Spleen (tissue), 11 donors: ENCODE results near the gene GPRIN3. TPM values are rescaled to one million over a fixed set of nuclear protein-coding genes. Genes with fewer than 3 reads are reported as not detected.

ENCODE experiments used
- DNase-seq: peaks from one replicate; pipeline ENCODE4 v3.0.0-alpha.2; 2020
- H3K27ac ChIP-seq, 8 donors: fragments of 200-600 bp; sonication (generic) in 7 of 8; 1 replicate in 4 of 8; 2 replicates in 4 of 8; pipeline versions ENCODE4 v1.5.0 to v1.8.0; 2016 to 2021; ENCODE audit warnings: inconsistent platforms in 4 of 8, mild to moderate bottlenecking in 4 of 8, moderate library complexity in 1 of 8
- H3K27me3 ChIP-seq, 7 donors: fragments of 200-600 bp; sonication (generic) in 6 of 7; replicated peaks in 1 of 7; 1 replicate in 4 of 7; 2 replicates in 3 of 7; pipeline versions ENCODE4 v1.5.0 to v1.8.0; 2016 to 2021; ENCODE audit warnings: inconsistent platforms in 3 of 7, mild to moderate bottlenecking in 1 of 7
- H3K36me3 ChIP-seq, 6 donors: fragments of 200-600 bp; sonication (generic) in 5 of 6; 1 replicate in 4 of 6; 2 replicates in 2 of 6; pipeline versions ENCODE4 v1.5.0 to v1.8.0; 2016 to 2021; ENCODE audit warnings: inconsistent platforms in 2 of 6
- H3K4me1 ChIP-seq, 6 donors: fragments of 200-600 bp; sonication (generic) in 5 of 6; 1 replicate in 3 of 6; 2 replicates in 3 of 6; pipeline versions ENCODE4 v1.5.0 to v1.8.0; 2016 to 2021; ENCODE audit warnings: inconsistent platforms in 3 of 6
- H3K4me3 ChIP-seq, 8 donors: fragments of 200-600 bp; sonication (generic) in 7 of 8; 1 replicate in 4 of 8; 2 replicates in 4 of 8; pipeline versions ENCODE4 v1.5.0 to v1.8.0; 2016 to 2021; ENCODE audit warnings: inconsistent platforms in 4 of 8, mild to moderate bottlenecking in 4 of 8, moderate library complexity in 2 of 8
- H3K9me3 ChIP-seq, 8 donors: fragments of 200-600 bp; sonication (generic) in 7 of 8; 1 replicate in 4 of 8; 2 replicates in 4 of 8; pipeline versions ENCODE4 v1.5.0 to v1.8.0; 2016 to 2021; ENCODE audit warnings: inconsistent platforms in 4 of 8
- POLR2A ChIP-seq, 3 donors: fragments of 450-650 bp; IDR thresholded peaks; one replicate each; pipeline ENCODE4 v1.5.1; 2017; ENCODE audit warnings: antibody characterized with exemption in 3 of 3, mild to moderate bottlenecking in 1 of 3
- POLR2AphosphoS5 ChIP-seq, 3 donors: sonication (generic); formaldehyde crosslinking; IDR thresholded peaks; one replicate each; pipeline ENCODE4 v1.5.1; 2017; ENCODE audit warnings: antibody characterized with exemption in 3 of 3
- WGBS, 5 donors: extraction: QIAGEN DNeasy Blood & Tissue Kit in 3 of 5; methylation state at CpG; one replicate each; pipeline versions ENCODE4 v1.1.5 to v1.1.7; 2013 to 2018; 5-methylcytosine and 5-hydroxymethylcytosine counted together
- intact Hi-C: fragments of 100-400 bp; cut with DNase I; formaldehyde crosslinking; loops from one replicate; pipeline ENCODE4 v1.15.0; 2023; ENCODE audit warnings: low total_unique reads
- polyA plus RNA-seq, 3 donors: library from polyadenylated mRNA; stranded (reverse); fragments of 200-250 nt; gene quantifications; one replicate each; pipeline ENCODE4 v1.2.1, GENCODE V29; 2013
- total RNA-seq, 7 donors: library from RNA; depleted of rRNA in 3 of 7; stranded (reverse); fragments of >200 nt in 3 of 7; fragmentation: NEBNext Ultra II Directional in 4 of 7; extraction: Animal tissue kit (Norgen Biotek cat#: 25700) in 4 of 7; gene quantifications; one replicate each; pipeline versions ENCODE4 v1.1.0 to v1.2.1, GENCODE V29; 2016 to 2021
- TF ChIP-seq, protein P1 (sequence below), 11 experiments: fragments of 200-600 bp in 7 of 11; fragments of 450-650 bp in 4 of 11; sonication (generic) in 4 of 11; IDR thresholded peaks in 8 of 11; conservative IDR thresholded peaks in 3 of 11; 1 replicate in 7 of 11; 2 replicates in 4 of 11; pipeline versions ENCODE4 v1.4.0 to v1.8.0; 2016 to 2021; ENCODE audit warnings: antibody characterized with exemption in 11 of 11, inconsistent platforms in 4 of 11, mild to moderate bottlenecking in 1 of 11
- donor health status: healthy with polysubstance abuse.
- donor health status: DM: no; HTN: no; CAD: no; lungs with moderate emphysema.
- donor health status: DM: no; HTN: no; CAD: no.
- donor health status: Bipolar disorder and iron deficiency.
- donor health status: healthy.
- donor health status: DM: no; HTN: no; CAD: no.
- donor health status: DM: yes; HTN: yes; CAD: no.

GPRIN3 gene
- total and polyA plus RNA-seq, 10 donors, result 1.6 to 40.2 (median 24.8) TPM

DNA sequence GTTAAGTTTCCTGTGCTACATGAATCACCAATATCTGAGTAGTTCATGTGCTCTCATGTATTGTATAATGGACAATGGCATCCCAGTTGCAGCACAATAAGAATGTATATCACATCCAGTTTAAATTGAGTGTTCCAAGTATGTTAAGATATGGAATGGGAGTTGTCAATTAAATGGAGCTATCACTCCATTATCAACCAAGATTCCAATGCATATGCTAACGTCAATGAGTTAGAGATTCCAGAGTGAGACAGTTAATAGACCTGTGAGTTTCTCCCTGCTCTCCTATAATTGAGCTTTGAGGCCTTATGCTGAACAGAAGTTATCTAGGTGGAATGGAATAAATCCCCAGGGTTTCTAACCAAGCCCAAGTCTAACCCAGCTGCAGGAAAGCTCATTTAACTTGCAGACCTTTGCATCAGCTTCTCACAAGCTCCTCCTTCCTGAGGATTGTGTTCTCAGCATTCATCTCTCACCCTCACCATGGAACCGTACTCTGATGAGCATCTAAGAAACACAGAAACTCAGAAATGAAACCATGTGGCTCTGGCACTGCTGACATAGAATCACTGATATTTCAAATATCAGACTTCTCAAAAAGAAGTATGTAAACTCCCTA is 111.4 kb downstream of the GPRIN3 start:
- no peak overlapping the region for H3K4me3 ChIP-seq
- H3K4me1 ChIP-seq, result no peaks in the 10 kb centered on the region
- no peak overlapping the region for H3K27ac ChIP-seq
- intact Hi-C loops, result no loop called here
- H3K9me3 ChIP-seq, result no peaks in the 10 kb centered on the region
- WGBS, 5 donors, result 74 to 85% (median 82%) methylated on average over 2 of the region's 2 CpGs
- no peaks in the 10 kb centered on the region for H3K36me3 ChIP-seq
- no peak for DNase-seq
- H3K27me3 ChIP-seq, result no peaks in the 10 kb centered on the region
- TF ChIP-seq POLR2A (IDR thresholded peaks at IDR 0.05), result no peak
- TF ChIP-seq POLR2AphosphoS5 (IDR thresholded peaks at IDR 0.05), result no peak
- TF ChIP-seq, protein P1, sequence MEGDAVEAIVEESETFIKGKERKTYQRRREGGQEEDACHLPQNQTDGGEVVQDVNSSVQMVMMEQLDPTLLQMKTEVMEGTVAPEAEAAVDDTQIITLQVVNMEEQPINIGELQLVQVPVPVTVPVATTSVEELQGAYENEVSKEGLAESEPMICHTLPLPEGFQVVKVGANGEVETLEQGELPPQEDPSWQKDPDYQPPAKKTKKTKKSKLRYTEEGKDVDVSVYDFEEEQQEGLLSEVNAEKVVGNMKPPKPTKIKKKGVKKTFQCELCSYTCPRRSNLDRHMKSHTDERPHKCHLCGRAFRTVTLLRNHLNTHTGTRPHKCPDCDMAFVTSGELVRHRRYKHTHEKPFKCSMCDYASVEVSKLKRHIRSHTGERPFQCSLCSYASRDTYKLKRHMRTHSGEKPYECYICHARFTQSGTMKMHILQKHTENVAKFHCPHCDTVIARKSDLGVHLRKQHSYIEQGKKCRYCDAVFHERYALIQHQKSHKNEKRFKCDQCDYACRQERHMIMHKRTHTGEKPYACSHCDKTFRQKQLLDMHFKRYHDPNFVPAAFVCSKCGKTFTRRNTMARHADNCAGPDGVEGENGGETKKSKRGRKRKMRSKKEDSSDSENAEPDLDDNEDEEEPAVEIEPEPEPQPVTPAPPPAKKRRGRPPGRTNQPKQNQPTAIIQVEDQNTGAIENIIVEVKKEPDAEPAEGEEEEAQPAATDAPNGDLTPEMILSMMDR (IDR thresholded peaks at IDR 0.05 in 8 of 11, conservative IDR thresholded peaks at IDR 0.05 in 3 of 11), result no peak

- WGBS, 5 donors, result 15 to 34% (median 20%) methylated on average over 3 of the region's 3 CpGs
- Histone ChIP-seq H3K4me1 (no peaks in the 10 kb centered on the region), H3K9me3 (no peaks in the 10 kb centered on the region), H3K36me3 (no peaks in the 10 kb centered on the region), H3K27ac (no peak overlapping the region), H3K4me3 (no peak overlapping the region), H3K27me3 (no peaks in the 10 kb centered on the region)
- TF ChIP-seq, protein P1 (IDR thresholded peaks at IDR 0.05 in 8 of 11, conservative IDR thresholded peaks at IDR 0.05 in 3 of 11), result no peak
- no peak for TF ChIP-seq POLR2AphosphoS5 (IDR thresholded peaks at IDR 0.05)
- TF ChIP-seq POLR2A (IDR thresholded peaks at IDR 0.05), result no peak
- intact Hi-C loops, result no loop called here
- no peak for DNase-seq
Measured at GRCh38 chr4:89193843-89194242, 113.8 kb downstream of the GPRIN3 start.

Other genes starting within 250 kb of the GPRIN3 start
- gene TIGD2, start 196.3 kb downstream of the GPRIN3 start, total RNA-seq, result 1 to 10 TPM; 3.2 to 8.0 (median 6.7) TPM
- 1 to 10 TPM; 2.2 to 3.0 (median 2.8) TPM for gene TIGD2, start 196.3 kb downstream of the GPRIN3 start, polyA plus RNA-seq